NCI-H2081 treated with DMSO at 0.1 percent for 48 hours (cell line): ENCODE results near the gene SLC22A7.

Experiments used
- DNase-seq: peaks from one replicate; lab custom pipeline; 2025; lab: John Stamatoyannopoulos, UW

SLC22A7 gene

DNA sequence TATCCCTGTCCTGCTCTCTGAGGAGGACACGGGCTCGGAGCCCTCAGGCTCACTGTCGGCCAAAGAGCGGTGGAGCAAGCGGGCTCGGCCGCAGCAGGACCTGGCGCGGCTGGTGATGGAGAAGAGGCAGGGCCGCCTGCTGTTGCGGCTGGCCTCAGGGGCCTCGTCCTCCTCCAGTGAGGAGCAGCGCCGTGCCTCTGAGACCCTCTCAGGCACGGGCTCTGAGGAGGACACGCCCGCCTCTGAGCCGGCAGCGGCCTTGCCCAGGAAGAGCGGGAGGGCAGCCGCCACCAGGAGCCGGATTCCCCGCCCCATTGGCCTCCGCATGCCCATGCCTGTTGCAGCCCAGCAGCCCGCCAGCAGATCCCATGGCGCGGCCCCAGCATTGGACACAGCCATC lies 14.2 kb upstream of the SLC22A7 start:
- no peak for DNase-seq

DNA sequence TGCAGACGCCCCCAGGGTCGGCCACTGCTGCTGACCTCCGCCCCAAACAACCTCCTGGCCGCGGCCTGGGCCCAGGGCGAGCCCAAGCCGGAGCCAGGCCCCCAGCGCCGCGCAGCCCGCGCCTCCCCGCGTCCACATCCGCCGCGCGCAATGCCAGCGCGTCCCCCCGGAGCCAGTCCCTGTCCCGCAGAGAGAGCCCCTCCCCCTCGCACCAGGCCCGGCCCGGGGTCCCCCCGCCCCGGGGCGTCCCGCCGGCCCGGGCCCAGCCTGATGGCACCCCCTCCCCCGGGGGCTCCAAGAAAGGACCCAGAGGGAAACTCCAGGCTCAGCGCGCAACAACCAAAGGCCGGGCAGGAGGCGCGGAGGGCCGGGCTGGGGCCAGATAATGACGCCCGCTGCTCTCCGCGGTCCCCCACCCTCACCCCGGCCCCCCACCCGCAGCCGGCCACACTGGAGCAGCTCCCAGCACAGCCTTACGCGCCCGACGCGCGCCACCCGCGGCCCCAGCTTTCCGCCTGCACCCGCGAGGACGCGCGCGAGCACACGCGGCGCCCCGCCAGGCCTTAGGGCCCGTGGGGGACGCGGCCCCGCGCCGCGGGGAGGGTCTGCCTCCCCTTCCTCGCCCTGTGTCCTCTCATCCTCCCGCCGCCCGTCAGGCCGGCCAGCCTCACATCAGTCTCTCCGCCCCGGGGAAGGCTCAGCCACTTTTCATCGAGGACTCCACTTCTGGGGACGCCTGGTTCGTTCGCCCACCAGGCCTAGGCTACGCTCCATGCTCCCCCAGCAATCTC lies 12.9 kb upstream of the SLC22A7 start:
- no peak for DNase-seq

DNA sequence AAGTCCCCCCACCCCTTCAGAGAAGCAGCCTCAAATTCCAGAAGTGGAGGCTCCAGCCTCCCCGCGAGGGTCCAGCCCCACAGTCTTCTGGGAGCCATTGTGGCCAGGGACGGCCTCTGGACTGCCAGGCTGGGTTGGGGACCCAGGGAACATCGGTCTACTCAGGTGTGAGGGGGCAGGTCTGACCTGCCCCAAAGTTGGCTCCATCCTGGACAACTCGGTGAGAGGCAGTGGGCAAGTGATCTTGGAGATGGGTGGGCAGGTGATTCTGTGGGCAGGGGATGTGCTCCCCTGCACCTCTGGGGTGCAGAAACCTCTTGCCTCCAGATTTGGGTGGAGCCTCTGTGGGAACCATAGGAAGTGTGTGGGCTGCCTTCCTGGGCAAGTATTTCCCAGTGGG lies 12.2 kb upstream of the SLC22A7 start:
- DNase-seq, result no peak

DNA sequence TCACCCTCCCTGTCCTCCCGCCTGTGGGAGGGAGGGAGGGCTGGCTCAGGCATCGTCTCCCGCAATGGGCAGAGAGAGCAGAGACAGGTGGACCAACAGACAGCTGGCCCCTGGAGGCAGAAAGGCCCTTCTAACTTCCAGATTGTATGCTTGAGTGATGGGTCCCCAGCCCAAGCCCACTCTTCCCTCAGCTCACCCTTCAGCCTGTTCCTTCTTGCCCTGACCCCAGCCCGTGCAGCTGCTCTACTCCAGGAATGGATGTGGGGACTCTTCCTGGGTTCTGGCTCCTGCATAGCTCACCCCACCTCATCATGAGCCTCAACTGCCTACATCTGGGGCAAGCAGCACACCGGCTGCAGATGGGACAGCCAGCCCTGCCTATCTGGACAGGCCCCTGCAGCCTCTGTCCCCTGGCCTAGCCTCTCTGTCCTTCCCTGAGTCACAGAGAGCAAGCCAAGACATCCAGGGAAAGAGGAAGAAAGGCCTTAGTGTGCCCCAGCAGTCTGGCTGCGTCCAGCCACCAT lies 11.5 kb upstream of the SLC22A7 start:
- no peak for DNase-seq

DNA sequence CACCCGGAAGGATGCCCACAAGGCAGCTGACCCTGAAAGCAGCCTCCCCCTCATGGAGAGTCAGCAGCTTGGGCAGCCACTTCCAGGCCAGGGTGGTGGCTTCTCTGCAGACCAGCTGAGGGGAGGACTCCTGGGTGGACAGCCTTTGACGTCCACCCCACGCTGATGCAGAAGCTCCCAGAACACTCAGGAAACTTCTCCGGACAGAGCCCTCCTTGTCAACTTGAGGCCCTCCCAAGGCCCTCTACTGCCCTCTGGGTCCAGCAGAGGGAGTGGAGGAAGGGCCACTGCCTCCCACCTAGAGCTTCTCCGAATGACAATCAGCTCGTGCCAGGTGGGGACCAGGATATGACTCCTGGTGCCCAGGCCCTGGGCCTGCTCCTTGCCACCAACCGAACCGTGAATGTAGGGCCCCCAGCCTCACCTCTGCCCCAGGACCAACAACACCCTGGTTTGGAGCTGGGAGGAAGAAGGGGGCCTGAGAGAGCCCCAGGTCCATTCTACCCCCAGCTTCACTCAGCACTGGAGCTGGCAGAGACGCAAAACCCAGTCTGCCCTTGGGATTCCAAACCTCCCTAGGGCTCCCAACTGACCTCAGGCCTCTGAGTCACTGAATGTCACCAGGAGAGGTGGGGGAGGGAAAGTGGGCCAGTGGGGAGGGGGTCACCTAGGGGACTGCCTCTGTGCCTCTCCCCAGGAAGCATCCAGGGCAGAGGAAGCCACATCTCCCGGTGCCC lies 10.9 kb upstream of the SLC22A7 start:
- DNase-seq, result no peak

DNA sequence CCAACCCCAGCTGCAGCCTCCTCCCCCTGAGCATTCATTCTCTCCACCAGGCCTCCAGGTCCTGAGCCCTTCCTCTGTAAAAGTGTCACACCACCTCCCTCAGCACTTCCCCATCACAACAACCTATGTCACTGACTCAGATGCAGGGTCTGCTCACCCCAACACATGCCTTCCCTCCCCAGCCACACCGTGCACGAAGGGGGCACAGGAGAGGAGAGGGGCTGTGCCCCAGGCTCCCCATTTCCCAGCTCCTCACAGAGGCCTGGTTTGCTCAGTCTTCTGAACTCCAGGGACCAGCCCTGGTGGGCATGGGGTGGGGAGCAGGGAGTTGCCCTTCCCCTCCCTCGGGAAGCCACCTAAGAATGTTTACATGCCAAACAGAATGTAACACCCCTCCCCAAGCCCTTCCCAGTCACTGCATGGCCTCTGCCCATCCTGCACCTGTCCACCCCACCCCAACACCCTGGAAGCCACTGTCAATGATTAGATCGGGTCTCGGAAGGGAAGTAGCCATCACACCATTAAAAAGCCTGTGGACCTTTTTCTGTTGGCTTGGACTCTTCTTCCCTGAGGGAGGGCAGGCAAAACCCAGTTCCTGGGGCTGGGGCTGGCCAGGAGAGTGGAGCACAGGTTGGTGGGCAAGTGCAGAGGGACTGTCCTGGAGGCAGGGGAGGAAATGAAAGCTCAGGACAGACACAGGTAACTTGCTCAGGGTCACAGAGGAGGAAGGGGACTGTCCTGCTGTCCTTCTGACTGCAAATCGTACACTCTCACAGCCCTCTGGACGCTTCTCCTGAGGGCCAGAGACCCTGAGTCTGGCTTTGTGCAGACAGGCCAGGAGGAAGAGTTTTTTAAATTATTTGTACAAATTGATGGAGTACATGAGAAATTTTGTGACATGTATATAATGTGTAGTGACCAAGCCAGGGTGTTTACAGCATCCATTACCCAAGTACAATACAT lies 10.1 kb upstream of the SLC22A7 start:
- DNase-seq, result no peak

DNA sequence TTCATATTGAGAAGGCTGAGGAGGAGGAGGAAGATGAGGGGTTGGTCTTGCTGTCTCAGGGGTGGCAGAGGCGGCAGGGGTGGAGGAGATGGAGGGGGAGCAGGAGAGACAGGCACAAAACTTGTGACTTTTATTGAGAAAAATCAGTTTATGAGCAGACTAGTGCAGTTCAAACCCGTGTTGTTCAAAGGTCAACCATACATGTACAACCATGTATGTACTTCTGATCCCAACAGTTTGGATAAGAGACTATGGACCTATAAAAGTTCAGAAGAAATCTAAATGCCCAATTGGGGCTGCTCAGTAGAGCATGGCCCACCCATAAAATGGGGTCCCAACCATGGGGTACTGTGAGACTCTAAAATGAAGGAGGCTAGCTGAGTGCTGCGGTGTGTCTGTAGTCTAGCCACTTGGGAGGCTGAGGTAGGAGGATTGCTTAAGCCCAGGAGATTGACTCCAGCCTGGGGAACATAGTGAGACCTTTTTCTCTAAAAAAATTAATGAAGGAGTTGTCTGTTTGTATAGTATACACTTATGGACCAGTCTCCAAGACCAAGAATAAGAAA lies 7.6 kb upstream of the SLC22A7 start:
- no peak for DNase-seq

DNA sequence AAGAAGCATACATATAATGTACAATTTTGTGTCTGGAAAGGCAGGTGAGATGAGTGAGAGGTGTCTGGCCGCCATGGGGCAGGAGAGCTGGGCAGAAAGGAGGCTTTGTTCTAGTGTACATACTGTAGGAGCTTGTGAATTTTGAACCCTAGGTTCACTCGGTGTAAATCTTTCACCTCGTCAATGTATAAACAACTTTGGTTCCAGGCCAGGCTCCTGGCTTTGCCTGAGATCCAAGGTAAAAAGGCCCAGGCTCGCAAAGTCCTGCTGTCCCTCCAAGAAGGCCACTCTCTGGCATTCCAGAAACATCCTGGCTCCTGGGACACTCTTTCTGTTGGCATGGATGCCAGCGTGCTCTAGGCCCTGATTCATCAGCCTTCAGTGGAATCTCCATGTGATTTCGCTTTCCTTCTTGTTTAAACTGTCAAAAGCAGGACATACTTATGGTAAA lies 7.1 kb upstream of the SLC22A7 start:
- DNase-seq, result no peak

DNA sequence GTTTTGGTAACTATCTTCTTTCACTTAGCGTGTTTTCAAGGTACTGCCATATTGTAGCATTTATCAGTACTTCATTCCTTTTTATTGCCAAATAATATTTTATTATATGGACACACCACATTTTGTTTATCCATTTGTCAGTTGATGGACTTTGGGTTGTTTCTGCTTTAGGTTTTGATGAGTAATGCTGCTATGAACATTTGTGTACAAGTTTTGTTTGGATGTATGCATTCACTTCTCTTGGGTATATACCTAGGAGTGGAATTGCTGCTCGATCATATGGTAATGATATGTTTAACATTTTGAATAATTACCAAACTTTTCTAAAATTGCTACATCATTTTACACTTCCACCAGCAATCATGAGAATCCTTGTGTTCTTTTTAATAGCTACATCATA lies 6.4 kb upstream of the SLC22A7 start:
- DNase-seq, result no peak

DNA sequence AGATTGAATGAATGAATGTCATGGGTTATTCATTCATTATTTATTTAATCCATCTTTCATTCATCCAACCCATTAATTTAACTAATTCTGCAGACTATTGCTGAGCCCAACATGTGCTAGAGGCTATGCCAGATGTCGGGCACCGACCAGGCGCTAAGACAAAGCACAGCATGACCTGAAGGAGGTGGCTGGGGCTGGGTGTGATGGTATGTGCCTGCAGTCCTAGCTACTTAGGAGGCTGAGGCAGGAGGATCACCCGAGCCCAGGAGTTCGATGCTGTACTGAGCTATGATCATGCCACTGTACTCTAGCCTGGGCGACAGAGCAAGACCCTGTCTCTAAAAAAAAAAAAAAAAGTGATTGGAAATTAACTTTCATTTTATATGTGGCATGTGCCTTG lies 5.7 kb upstream of the SLC22A7 start:
- DNase-seq, result no peak

DNA sequence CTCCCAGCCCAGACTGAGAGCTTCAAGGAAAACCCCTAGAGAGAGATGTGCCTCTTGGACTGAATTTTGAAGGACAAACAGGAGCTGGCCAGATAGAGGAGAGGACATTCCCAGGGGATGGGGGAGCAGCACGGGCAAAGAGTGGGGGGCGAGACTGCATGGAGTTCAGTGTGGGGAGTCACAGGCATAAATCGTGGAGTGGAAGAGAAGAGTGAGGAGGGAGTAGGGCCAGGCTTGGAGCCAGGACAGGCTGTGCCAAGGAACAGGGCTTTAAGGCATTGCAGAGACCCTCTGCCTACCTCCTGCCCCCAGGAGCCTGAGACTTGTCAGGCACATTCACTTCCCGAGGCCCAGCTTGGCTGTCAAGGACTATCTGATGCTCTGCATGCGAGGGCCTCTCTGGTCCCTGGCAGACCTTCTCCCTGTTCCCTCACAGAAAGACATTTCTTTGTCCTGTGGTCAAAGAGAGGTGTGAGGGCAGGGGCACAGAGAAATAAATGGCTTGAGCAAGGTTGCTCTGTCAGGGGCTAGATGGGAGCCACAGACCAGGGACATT lies 5.2 kb upstream of the SLC22A7 start:
- DNase-seq, result no peak

DNA sequence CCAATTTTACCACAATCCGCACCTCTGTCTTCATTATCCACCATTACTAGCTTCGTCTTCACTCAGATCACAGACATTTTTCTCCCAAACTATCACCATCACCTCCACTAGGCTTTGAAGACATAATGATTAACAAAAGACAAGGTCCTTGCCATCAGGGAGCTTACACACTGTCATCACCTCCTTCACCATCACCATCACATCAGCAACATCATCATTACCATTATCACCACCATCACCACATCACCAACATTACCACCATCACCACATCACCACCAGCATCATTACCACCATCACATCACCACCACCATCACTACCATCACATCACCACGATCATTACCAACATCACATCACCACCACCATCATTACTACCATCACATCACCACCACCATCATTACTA lies 4.4 kb upstream of the SLC22A7 start:
- DNase-seq, result no peak

DNA sequence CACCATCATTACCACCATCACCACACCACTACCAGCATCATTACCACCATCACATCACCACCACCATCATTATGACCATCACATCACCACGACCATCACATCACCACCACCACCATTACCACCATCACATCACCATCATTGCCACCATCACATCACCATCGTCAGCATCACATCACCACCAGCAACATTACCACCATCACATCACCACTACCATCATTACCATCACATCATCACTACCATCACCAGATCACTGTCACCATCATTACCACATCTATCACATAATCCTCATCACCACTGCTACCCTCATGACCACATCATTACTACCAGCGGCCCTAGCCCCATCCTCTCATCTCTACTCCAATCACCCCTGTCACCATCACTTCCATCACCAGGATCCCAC lies 3.5 kb upstream of the SLC22A7 start:
- DNase-seq, result no peak

DNA sequence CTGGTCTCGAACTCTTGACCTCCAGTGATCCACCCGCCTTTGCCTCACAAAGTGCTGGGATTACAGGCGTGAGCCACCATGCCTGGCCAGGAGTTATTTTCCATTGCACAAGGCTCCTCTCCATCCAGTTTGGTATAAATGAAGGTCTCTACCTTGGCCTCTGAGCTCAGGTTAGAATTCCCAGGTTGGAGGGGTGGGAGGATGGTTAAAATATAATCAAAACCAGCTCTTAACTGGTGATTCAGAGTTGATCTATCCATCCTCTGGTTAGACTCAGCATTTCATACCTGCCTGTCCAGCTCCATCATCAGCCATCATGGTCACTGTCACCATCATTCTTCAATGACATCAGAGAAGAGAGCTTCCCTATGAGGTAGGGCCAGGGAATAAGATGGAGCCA lies 2.6 kb upstream of the SLC22A7 start:
- no peak for DNase-seq

DNA sequence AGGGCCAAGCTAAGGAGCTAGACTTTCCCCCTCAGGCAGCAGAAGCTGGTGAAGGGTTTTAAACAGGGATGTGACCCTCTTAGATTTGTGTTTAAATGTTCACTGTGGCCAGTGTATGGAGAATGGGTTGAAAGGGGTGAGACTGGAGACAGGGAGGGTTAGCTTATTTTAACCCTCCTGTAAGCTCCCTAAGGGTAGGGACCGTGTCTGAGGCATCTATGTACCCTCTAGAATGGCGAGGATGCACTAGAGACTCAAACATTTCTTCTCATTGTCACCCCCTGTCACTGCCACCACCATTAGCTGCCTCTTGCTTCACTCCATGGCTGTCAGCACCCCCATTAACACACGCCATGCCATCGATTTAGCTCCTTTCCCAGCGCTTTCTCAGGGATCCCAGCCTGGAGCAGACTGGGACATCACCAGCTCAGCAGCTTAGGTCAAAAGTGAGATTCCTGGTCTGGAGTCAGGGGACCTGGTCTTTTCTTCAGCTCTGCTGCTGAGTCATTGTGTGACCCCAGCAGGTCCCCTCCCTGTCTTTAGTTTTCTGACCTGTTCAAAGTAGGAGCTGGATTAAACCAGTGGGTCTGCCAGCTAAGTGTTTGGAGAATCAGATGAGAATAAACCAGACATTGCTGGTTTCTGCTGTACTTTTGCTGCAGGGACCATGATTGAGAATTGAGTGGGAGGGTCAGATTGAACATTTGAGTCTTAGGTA lies 1.1 kb upstream of the SLC22A7 start:
- DNase-seq, result no peak

DNA sequence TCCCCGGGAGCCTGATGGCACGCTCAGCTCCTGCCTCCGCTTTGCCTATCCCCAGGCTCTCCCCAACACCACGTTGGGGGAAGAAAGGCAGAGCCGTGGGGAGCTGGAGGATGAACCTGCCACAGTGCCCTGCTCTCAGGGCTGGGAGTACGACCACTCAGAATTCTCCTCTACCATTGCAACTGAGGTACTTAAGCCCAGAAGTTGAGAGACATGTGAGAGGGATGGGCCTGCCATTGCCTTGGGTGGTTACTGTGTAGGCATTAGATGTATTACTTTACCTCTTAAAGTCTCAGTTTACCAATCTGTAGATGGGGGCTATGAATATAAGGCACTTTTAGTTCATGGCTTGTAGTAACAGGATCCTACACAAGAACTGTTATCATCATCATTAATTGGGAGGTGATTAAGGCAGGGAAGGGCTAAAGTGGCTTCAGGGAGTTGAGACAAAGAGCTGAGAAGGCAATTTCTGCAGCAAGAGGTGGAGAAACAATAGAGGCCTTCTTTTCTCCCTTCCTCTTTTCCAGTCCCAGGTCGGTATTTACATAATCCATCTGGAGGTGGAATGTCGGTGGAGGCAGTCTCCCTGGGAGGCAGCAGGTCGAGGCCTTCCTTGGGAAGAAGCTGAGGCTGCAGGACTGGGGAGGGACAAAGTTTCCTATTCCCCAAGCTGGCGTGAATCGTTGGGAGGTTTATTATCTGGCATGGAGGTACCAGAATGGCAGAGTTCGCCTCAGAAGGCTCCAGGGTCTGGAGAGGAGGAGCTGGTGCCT lies 691 bp downstream of the SLC22A7 start:
- no peak for DNase-seq

DNA sequence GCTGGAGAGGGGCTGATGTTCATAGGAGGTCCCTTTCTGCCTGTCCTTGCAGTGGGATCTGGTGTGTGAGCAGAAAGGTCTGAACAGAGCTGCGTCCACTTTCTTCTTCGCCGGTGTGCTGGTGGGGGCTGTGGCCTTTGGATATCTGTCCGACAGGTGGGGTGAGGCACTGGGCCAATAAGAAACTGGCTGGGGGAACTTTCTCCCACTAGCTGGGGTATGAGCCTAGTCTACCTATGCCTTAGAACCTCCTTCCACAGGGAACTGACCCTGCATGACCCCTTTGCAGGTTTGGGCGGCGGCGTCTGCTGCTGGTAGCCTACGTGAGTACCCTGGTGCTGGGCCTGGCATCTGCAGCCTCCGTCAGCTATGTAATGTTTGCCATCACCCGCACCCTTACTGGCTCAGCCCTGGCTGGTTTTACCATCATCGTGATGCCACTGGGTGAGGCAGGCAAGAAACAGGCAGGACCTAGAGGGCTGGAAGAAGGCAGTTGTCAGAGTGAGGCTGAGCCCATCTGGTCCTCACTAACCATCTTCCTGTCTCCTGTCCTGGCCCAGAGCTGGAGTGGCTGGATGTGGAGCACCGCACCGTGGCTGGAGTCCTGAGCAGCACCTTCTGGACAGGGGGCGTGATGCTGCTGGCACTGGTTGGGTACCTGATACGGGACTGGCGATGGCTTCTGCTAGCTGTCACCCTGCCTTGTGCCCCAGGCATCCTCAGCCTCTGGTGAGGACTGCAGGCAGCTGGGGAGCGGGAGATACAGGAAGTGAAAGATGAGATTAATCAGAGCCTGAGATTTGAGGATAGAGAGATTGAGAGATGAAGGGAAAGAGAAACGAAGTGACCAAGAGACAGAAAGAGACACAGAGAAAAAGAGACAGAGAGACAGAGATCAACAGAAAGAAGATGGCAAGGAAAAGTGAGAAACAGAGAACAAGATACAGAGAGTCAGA lies 1.6 kb downstream of the SLC22A7 start:
- no peak for DNase-seq

DNA sequence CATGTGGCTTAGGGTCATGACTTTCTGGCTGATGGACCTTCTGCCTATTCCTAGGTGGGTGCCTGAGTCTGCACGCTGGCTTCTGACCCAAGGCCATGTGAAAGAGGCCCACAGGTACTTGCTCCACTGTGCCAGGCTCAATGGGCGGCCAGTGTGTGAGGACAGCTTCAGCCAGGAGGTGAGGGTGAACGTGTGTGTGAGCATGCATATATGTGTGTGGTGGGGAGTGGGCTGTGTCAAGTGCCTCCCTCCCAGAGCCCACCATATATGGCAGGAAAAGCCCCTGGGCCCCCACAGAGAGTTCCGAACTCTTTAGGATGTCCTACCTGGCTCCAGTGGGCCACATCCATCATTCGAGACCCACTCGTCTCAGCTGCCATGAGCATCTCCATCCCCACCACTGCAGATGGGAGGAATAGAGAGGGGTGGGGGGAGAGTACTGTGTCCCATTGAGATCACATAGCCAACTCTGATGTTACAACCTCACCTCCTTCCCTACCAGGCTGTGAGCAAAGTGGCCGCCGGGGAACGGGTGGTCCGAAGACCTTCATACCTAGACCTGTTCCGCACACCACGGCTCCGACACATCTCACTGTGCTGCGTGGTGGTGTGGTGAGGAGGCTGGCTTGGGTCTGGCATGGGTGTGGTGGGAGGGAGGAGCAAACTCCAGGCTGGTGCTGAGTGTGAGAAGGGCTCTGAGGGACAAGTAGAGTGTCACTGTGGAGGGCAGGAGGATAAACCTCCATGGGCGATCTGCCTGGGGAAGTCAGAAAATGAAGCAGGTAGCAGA lies 3.2 kb downstream of the SLC22A7 start:
- no peak for DNase-seq
